GM23338 (cell line): ENCODE measurements around the gene XRCC5. TPM values are rescaled to one million over a fixed set of nuclear protein-coding genes. Genes with fewer than 3 reads are reported as not detected.

Experiments used
- ATAC-seq: fragments of 200-7000 bp; cut with Tn5 transposase; 3 replicates; pipeline ENCODE4 v1.9.1; 2020
- DNase-seq: peaks from one replicate; pipeline ENCODE4 v3.0.0-alpha.2; 2015; ENCODE audit warnings: low spot score
- H2AFZ ChIP-seq: fragments of 200-600 bp; sonication (generic); 2 replicates; pipeline ENCODE4 v1.8.0; 2016; ENCODE audit warnings: antibody characterized with exemption, mild to moderate bottlenecking, moderate library complexity
- H3F3A ChIP-seq: fragments of 200-600 bp; sonication (generic); replicated peaks from 2 replicates; pipeline ENCODE4 v1.8.0; 2017; ENCODE audit warnings: antibody characterized with exemption, mixed run types, low read depth
- H3K27ac ChIP-seq: fragments of 200-600 bp; sonication (generic); 2 replicates; pipeline ENCODE4 v1.6.1; 2016; ENCODE audit warnings: low read depth
- H3K27me3 ChIP-seq: fragments of 200-600 bp; sonication (generic); 2 replicates; pipeline ENCODE4 v1.8.0; 2016; ENCODE audit warnings: mild to moderate bottlenecking, mixed run types, moderate library complexity; ENCODE audit not compliant: insufficient read depth
- H3K36me3 ChIP-seq: fragments of 200-600 bp; sonication (generic); 2 replicates; pipeline ENCODE4 v1.8.0; 2016; ENCODE audit warnings: mild to moderate bottlenecking; ENCODE audit not compliant: insufficient read depth
- H3K4me1 ChIP-seq: fragments of 200-600 bp; sonication (generic); 2 replicates; pipeline ENCODE4 v1.8.0; 2016; ENCODE audit warnings: mild to moderate bottlenecking, moderate library complexity; ENCODE audit not compliant: insufficient read depth
- H3K4me2 ChIP-seq: fragments of 200-600 bp; sonication (generic); 2 replicates; pipeline ENCODE4 v1.7.1; 2017; ENCODE audit warnings: mixed run types
- H3K4me3 ChIP-seq: fragments of 200-600 bp; sonication (generic); 2 replicates; pipeline ENCODE4 v1.6.1; 2016; ENCODE audit warnings: mixed run types
- H3K79me2 ChIP-seq: fragments of 200-600 bp; sonication (generic); replicated peaks from 2 replicates; pipeline ENCODE4 v1.8.0; 2017; ENCODE audit warnings: mild to moderate bottlenecking; ENCODE audit not compliant: insufficient read depth
- H3K9me2 ChIP-seq: fragments of 200-600 bp; sonication (generic); 2 replicates; pipeline ENCODE4 v1.8.0; 2017; ENCODE audit not compliant: insufficient read depth
- H4K20me1 ChIP-seq: fragments of 200-600 bp; sonication (generic); replicated peaks from 2 replicates; pipeline ENCODE4 v1.8.0; 2017; ENCODE audit warnings: mild to moderate bottlenecking; ENCODE audit not compliant: insufficient read depth
- H3K27ac Mint-ChIP-seq: 2 replicates; pipeline ENCODE4 v1.8.0; 2020; ENCODE audit warnings: inconsistent platforms, mild to moderate bottlenecking, moderate library complexity, mixed read lengths
- H3K27me3 Mint-ChIP-seq: 3 replicates; pipeline ENCODE4 v1.8.0; 2022; ENCODE audit warnings: low read depth, mild to moderate bottlenecking, moderate library complexity, mixed read lengths, inconsistent platforms; ENCODE audit not compliant: insufficient read depth, poor library complexity
- H3K36me3 Mint-ChIP-seq: 3 replicates; pipeline ENCODE4 v1.8.0; 2021; ENCODE audit warnings: low read depth, mild to moderate bottlenecking, inconsistent platforms, moderate library complexity, mixed read lengths
- H3K4me1 Mint-ChIP-seq: 3 replicates; pipeline ENCODE4 v1.8.0; 2020; ENCODE audit warnings: mild to moderate bottlenecking, inconsistent platforms, mixed read lengths
- H3K4me3 Mint-ChIP-seq: 3 replicates; pipeline ENCODE4 v1.8.0; 2021; ENCODE audit warnings: moderate library complexity, mild to moderate bottlenecking, inconsistent platforms, mixed read lengths
- H3K9me3 Mint-ChIP-seq: 3 replicates; pipeline ENCODE4 v1.8.0; 2020; ENCODE audit warnings: moderate library complexity, mild to moderate bottlenecking, inconsistent platforms, mixed read lengths
- CREB1 ChIP-seq: fragments of 250-450 bp; sonication (Bioruptor Pico); IDR thresholded peaks from 2 replicates; pipeline ENCODE4 v1.5.0; 2020; ENCODE audit warnings: low read depth, mild to moderate bottlenecking, moderate library complexity
- EZH2phosphoT487 ChIP-seq: fragments of 200-600 bp; sonication (generic); IDR thresholded peaks from one replicate; pipeline ENCODE4 v1.8.1; 2018; ENCODE audit warnings: antibody characterized with exemption; ENCODE audit not compliant: unreplicated experiment
- JUNB ChIP-seq: IDR thresholded peaks from one replicate; pipeline ENCODE4 v1.6.1; 2016; ENCODE audit warnings: antibody characterized with exemption; ENCODE audit not compliant: unreplicated experiment
- NANOG ChIP-seq: IDR thresholded peaks from 2 replicates; pipeline ENCODE4 v1.6.1; 2016; ENCODE audit warnings: antibody characterized with exemption, borderline replicate concordance
- REST ChIP-seq: IDR thresholded peaks from one replicate; pipeline ENCODE4 v1.6.1; 2018; ENCODE audit warnings: antibody characterized with exemption; ENCODE audit not compliant: unreplicated experiment
- STAT1 ChIP-seq: IDR thresholded peaks from one replicate; pipeline ENCODE4 v1.6.1; 2016; ENCODE audit warnings: antibody characterized with exemption; ENCODE audit not compliant: unreplicated experiment
- ZNF114 ChIP-seq: fragments of 250-450 bp; sonication (Bioruptor Pico); IDR thresholded peaks from 2 replicates; pipeline ENCODE4 v1.5.0; 2020; ENCODE audit warnings: mild to moderate bottlenecking, moderate library complexity
- polyA plus RNA-seq: library from polyadenylated mRNA; unstranded; fragments of >200 nt; fragmentation: Nextera tagmentation; extraction: Ambion mirVana; gene quantifications from 2 replicates; pipeline ENCODE4 v1.2.1, GENCODE V29; 2016
- total RNA-seq: library from RNA; depleted of rRNA; stranded (reverse); fragments of >200 nt; shearing (Covaris generic); gene quantifications from 2 replicates; pipeline ENCODE4 v1.2.3, GENCODE V29; 2014

XRCC5 gene
- total and polyA plus RNA-seq, 2 experiments from 2014 or later: 499 to 524 TPM

DNA sequence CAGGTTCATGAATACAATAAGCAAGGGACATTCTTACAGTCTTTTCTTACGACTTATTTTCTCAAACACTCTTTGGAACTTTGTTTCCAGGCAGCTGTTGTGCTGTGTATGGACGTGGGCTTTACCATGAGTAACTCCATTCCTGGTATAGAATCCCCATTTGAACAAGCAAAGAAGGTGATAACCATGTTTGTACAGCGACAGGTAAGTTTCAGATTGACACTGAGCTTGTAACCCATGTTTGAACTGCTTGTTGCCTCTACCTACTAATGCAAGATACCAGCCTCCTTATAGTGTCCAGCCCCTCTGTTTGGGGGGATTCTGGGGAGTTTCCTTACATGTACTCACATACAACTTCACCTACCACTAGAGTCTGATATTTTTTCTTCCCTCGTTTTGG lies 3.8 kb downstream of the XRCC5 start:
- no peak overlapping the region for H3K4me2 ChIP-seq
- DNase-seq (no peak), ATAC-seq (no peak)
- Mint-ChIP-seq H3K4me1 (peaks cover 58% of the 10 kb centered on the region), H3K4me3 (no peak overlapping the region), H3K9me3 (no peaks in the 10 kb centered on the region; the same call in 2 of the 3 replicates), H3K36me3 (peaks cover 86% of the 10 kb centered on the region), H3K27me3 (peaks cover 20% of the 10 kb centered on the region), H3K27ac (peak overlapping the region; percentile 54; the same call in 1 of the 2 replicates)
- H3K36me3 ChIP-seq: peaks cover 62% of the 10 kb centered on the region
- no peak overlapping the region for H2AFZ ChIP-seq
- no peaks in the 10 kb centered on the region; the same call in 1 of the 2 replicates for H4K20me1 ChIP-seq
- no peaks in the 10 kb centered on the region for H3K27me3 ChIP-seq
- H3K4me3 ChIP-seq: no peak overlapping the region
- H3K4me1 ChIP-seq: peaks cover 20% of the 10 kb centered on the region
- H3F3A ChIP-seq: peaks cover 36% of the 10 kb centered on the region
- no peaks in the 10 kb centered on the region for H3K9me2 ChIP-seq
- H3K79me2 ChIP-seq: peaks cover 69% of the 10 kb centered on the region
- TF ChIP-seq EZH2phosphoT487 (peak; percentile 48), CREB1 (CRISPR knock-in tag) (no peak)
- peak overlapping the region; percentile 83 for H3K27ac ChIP-seq

DNA sequence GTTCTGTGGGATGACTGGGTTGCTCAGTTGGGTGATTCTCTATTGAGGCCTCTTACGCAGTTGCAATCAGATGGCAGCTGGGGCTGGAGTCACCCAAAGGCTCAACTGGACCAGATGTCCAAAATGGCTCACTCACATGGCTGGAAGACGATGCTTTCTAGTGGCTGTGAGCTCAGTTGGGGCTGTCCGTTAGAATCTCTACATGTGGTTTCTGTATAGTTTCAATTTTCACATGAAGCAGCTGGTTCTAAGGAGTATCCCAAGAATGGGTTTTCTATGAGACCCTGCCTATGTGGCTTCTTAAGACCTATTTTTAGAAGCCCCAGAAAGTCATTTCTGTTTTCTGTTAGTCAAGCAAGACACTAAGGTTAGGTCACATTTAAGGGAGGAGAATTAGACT lies 4.4 kb downstream of the XRCC5 start:
- Mint-ChIP-seq H3K4me1 (peaks cover 52% of the 10 kb centered on the region), H3K9me3 (no peaks in the 10 kb centered on the region; the same call in 2 of the 3 replicates), H3K27me3 (peaks cover 19% of the 10 kb centered on the region), H3K36me3 (peaks cover 92% of the 10 kb centered on the region), H3K27ac (peak overlapping the region; percentile 54; the same call in 1 of the 2 replicates), H3K4me3 (no peak overlapping the region)
- Histone ChIP-seq H3K4me3 (no peak overlapping the region), H4K20me1 (no peaks in the 10 kb centered on the region; the same call in 1 of the 2 replicates), H3K9me2 (no peaks in the 10 kb centered on the region), H3K36me3 (peaks cover 68% of the 10 kb centered on the region), H3K4me2 (no peak overlapping the region), H3K4me1 (peaks cover 14% of the 10 kb centered on the region), H3F3A (peaks cover 36% of the 10 kb centered on the region), H3K27ac (peak overlapping the region; percentile 83), H3K79me2 (peaks cover 76% of the 10 kb centered on the region), H3K27me3 (no peaks in the 10 kb centered on the region), H2AFZ (no peak overlapping the region)
- ATAC-seq (no peak), DNase-seq (no peak)
- TF ChIP-seq STAT1 (no peak), CREB1 (CRISPR knock-in tag) (no peak), JUNB (no peak), ZNF114 (CRISPR knock-in tag) (no peak)

GRCh38 chr2:216114382-216114713 lies 5.2 kb downstream of the XRCC5 start:
- Mint-ChIP-seq H3K4me1 (peaks cover 47% of the 10 kb centered on the region), H3K4me3 (peak overlapping the region; percentile 70), H3K27ac (peak overlapping the region; percentile 82), H3K27me3 (peaks cover 13% of the 10 kb centered on the region), H3K9me3 (no peaks in the 10 kb centered on the region; the same call in 2 of the 3 replicates), H3K36me3 (peaks cover 99% of the 10 kb centered on the region)
- Histone ChIP-seq H3K4me2 (no peak overlapping the region), H2AFZ (no peak overlapping the region), H3K79me2 (peaks cover 82% of the 10 kb centered on the region), H4K20me1 (no peaks in the 10 kb centered on the region; the same call in 1 of the 2 replicates), H3K27ac (peak overlapping the region; percentile 83), H3F3A (peaks cover 36% of the 10 kb centered on the region), H3K9me2 (no peaks in the 10 kb centered on the region), H3K4me1 (peaks cover 12% of the 10 kb centered on the region), H3K4me3 (no peak overlapping the region), H3K36me3 (peaks cover 76% of the 10 kb centered on the region), H3K27me3 (no peaks in the 10 kb centered on the region)
- ATAC-seq (peak; percentile 65), DNase-seq (no peak)
- TF ChIP-seq REST: no peak
- 0 out of 2 replicates have a peak, but pooled peaks have one; percentile 8 for TF ChIP-seq NANOG
